ENCODE data around the gene TP73. TPM values are rescaled to one million over a fixed set of nuclear protein-coding genes. Genes with fewer than 3 reads are reported as not detected.

TP73 gene
- total RNA-seq, 1 experiment from 2014 or later = 19.2 TPM

- no TSS peak for BruUV-seq (replicated peaks)
Measured at GRCh38 chr1:3742439-3743298, 90.4 kb downstream of the TP73 start.

More at GRCh38 chr1:3742439-3743298, 90.4 kb downstream of the TP73 start:
- no peak overlapping the region for H3K27ac ChIP-seq (ENCODE audit: low read depth, low read length)
- no peaks in the 10 kb centered on the region for H3K79me2 ChIP-seq (ENCODE audit: insufficient read depth, low read length)
- no peak overlapping the region for H3K4me2 ChIP-seq (ENCODE audit: low read length)
- H3K9me2 ChIP-seq (ENCODE audit: insufficient read depth) = no peaks in the 10 kb centered on the region
- ATAC-seq = no peak
- H4K20me1 ChIP-seq (ENCODE audit: insufficient read depth) = no peaks in the 10 kb centered on the region
- no peak overlapping the region for H3K4me3 ChIP-seq (replicated peaks in 1 of 2; ENCODE audit: low read depth in 1 of 2, low read length in 2 of 2)
- ChIA-PET RAD21 (ENCODE audit: low non-redundant PET in 1 of 2, low total read pairs in 2 of 2, uncharacterized antibody in 2 of 2, unreplicated experiment in 2 of 2) (no interaction called here), POLR2A (no interaction called here), CTCF (no interaction called here)
- TF ChIP-seq FOSL1 (IDR thresholded peaks at IDR 0.05; ENCODE audit: low read depth) (no peak), ATF3 (IDR thresholded peaks at IDR 0.05) (no peak), CTCF (IDR thresholded peaks at IDR 0.05 in 2 of 3, conservative IDR thresholded peaks at IDR 0.05 in 1 of 3; ENCODE audit: borderline replicate concordance in 1 of 3, insufficient read depth in 1 of 3, low read depth in 2 of 3, low read length in 2 of 3) (no peak), SRF (IDR thresholded peaks at IDR 0.05; ENCODE audit: low read depth) (no peak), SP1 (IDR thresholded peaks at IDR 0.05; ENCODE audit: low read depth) (no peak), ELF1 (IDR thresholded peaks at IDR 0.05; ENCODE audit: borderline replicate concordance, low read depth) (no peak), CBX3 (IDR thresholded peaks at IDR 0.05; ENCODE audit: low read depth) (no peak)
- H3K4me1 ChIP-seq (ENCODE audit: control insufficient read depth in 1 of 2, insufficient read depth in 2 of 2, low read length in 2 of 2) = no peaks in the 10 kb centered on the region
- H3K27me3 ChIP-seq (ENCODE audit: insufficient read depth, low read length) = no peaks in the 10 kb centered on the region
- H2AFZ ChIP-seq (ENCODE audit: low read depth, low read length, poor library complexity, severe bottlenecking) = no peak overlapping the region
- intact Hi-C loops (cut with micrococcal nuclease) = no loop called here
- H3K9me3 ChIP-seq (ENCODE audit: control insufficient read depth in 1 of 2, insufficient read depth in 1 of 2, low read depth in 1 of 2, low read length in 2 of 2) = no peaks in the 10 kb centered on the region
- no peak overlapping the region for H3K9ac ChIP-seq (ENCODE audit: low read length)
- no peaks in the 10 kb centered on the region for H3K36me3 ChIP-seq (ENCODE audit: control insufficient read depth in 1 of 2, insufficient read depth in 2 of 2, low read length in 2 of 2)
- no peak for DNase-seq (ENCODE audit: low read depth, low spot score)
